Cardiac muscle cell (in vitro differentiated cells and primary cell): ENCODE results near the gene PCDHGA4. TPM values are rescaled to one million over a fixed set of nuclear protein-coding genes. Genes with fewer than 3 reads are reported as not detected.
"Not testable (repeated sequence)": the region's sequence is repeated elsewhere in the genome, so short reads cannot be mapped to it uniquely, and the experiment has no call there.

Experiments
- DNase-seq, 2 donors: peaks; one replicate each; pipeline versions ENCODE4 v3.0.0 to v3.0.0-alpha.2; 2010 to 2017; ENCODE audit warnings: low read depth in 1 of 2, low spot score in 1 of 2
- H3K27ac ChIP-seq: fragments of 200-600 bp; sonication (generic); 2 replicates; pipeline ENCODE4 v1.5.1; 2016
- H3K27me3 ChIP-seq: fragments of 200-600 bp; sonication (generic); 2 replicates; pipeline ENCODE4 v1.6.0; 2016; ENCODE audit warnings: control low read depth
- H3K36me3 ChIP-seq: fragments of 200-600 bp; sonication (generic); 2 replicates; pipeline ENCODE4 v1.5.1; 2016; ENCODE audit warnings: control low read depth
- H3K4me1 ChIP-seq: fragments of 200-600 bp; sonication (generic); 2 replicates; pipeline ENCODE4 v1.8.1; 2017; ENCODE audit warnings: low read depth, mild to moderate bottlenecking, mixed run types
- H3K4me3 ChIP-seq: fragments of 200-600 bp; sonication (generic); 2 replicates; pipeline ENCODE4 v1.5.1; 2016; ENCODE audit warnings: mild to moderate bottlenecking
- H3K9me3 ChIP-seq: fragments of 200-600 bp; sonication (generic); 2 replicates; pipeline ENCODE4 v1.5.1; 2017; ENCODE audit warnings: low read depth, mild to moderate bottlenecking, control low read depth
- CTCF ChIP-seq: IDR thresholded peaks from 2 replicates; pipeline ENCODE4 v1.5.1; 2012; ENCODE audit warnings: low read depth, mild to moderate bottlenecking, low read length
- polyA plus RNA-seq: library from polyadenylated mRNA; unstranded; fragments of >200 nt; fragmentation: Nextera tagmentation; extraction: Ambion mirVana; gene quantifications from 2 replicates; pipeline ENCODE4 v1.2.1, GENCODE V29; 2016
- total RNA-seq: library from RNA; depleted of rRNA; stranded (reverse); fragments of >200 nt; gene quantifications from 2 replicates; pipeline ENCODE4 v1.2.3, GENCODE V29; 2016

Gene PCDHGA4
- total and polyA plus RNA-seq, 2 experiments from 2014 or later = 0.20 to 1.5 TPM

DNA sequence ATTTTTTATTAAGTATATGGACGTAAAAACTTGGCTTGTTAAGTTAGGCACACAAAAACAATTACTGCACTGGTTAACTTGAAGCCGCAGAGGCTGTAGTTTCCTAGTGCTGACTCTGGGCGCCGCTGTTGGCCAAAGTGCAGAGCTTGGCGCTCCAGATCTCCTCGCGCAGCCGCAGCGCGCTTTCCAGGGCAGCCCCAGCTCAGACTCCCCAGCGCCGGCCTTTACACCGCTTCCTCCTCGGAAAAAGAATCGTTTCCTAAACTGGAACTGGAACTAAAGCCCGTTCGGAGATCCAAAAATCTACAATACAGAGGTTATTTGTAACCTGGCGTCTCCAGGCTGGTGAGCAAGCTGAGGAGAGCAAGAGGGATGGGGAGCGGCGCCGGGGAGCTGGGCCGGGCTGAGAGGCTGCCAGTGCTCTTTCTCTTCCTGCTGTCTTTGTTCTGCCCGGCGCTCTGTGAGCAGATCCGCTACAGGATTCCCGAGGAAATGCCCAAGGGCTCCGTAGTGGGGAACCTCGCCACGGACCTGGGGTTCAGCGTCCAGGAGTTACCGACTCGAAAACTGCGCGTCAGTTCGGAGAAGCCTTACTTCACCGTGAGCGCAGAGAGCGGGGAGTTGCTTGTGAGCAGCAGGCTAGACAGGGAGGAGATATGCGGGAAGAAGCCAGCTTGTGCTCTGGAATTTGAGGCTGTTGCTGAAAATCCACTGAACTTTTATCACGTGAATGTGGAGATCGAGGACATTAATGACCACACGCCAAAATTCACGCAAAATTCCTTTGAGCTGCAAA lies 43.1 kb downstream of the PCDHGA4 start, which contains the start of gene PCDHGB5:
Gene PCDHGB5, plus strand, starts transcription at position 192 of the 796 bp plus-strand sequence. Its CDS starts 181 bp downstream, at position 373.
- H3K27me3 ChIP-seq, H3K4me3 ChIP-seq, H3K27ac ChIP-seq, H3K36me3 ChIP-seq, H3K9me3 ChIP-seq, H3K4me1 ChIP-seq: not testable (repeated sequence)
- TF ChIP-seq CTCF = peak; percentile 58
- peak in 1 of 2 donors; percentile 60 for DNase-seq

GRCh38 chr5:141398608-141399007 lies 43.8 kb downstream of the PCDHGA4 start:
- no peaks in the 10 kb centered on the region for H3K27me3 ChIP-seq
- DNase-seq = no peak
- no peaks in the 10 kb centered on the region for H3K9me3 ChIP-seq
- H3K27ac ChIP-seq = no peak overlapping the region
- no peaks in the 10 kb centered on the region for H3K4me1 ChIP-seq
- no peak for TF ChIP-seq CTCF
- no peak overlapping the region for H3K4me3 ChIP-seq
- no peaks in the 10 kb centered on the region for H3K36me3 ChIP-seq

DNA sequence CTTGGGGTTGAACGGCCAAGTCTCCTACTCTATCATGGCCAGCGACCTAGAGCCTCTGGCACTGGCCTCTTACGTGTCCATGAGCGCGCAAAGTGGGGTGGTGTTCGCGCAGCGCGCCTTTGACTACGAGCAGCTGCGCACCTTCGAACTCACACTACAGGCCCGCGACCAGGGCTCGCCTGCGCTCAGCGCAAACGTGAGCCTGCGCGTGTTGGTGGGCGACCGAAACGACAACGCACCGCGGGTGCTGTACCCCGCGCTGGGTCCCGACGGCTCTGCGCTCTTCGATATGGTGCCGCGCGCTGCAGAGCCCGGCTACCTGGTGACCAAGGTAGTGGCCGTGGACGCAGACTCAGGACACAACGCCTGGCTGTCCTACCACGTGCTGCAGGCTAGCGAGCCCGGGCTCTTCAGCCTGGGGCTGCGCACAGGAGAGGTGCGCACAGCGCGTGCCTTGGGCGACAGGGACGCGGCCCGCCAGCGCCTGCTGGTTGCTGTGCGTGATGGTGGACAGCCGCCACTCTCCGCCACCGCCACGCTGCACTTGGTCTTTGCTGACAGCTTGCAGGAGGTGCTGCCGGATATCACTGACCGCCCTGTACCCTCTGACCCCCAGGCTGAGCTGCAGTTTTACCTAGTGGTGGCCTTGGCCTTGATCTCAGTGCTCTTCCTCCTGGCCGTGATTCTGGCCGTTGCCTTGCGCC lies 44.9 kb downstream of the PCDHGA4 start:
- H3K4me3 ChIP-seq = no peak overlapping the region
- TF ChIP-seq CTCF = no peak
- H3K36me3 ChIP-seq = no peaks in the 10 kb centered on the region

GRCh38 chr5:141402553-141403243 lies 47.9 kb downstream of the PCDHGA4 start, which contains the start of gene PCDHGA9:
Gene PCDHGA9, plus strand, starts transcription at chr5:141402778. Its CDS starts 175 bp downstream, at chr5:141402953.
- peak; percentile 39 for TF ChIP-seq CTCF
- Histone ChIP-seq H3K4me3 (no peak within 1 kb of the TSS), H3K4me1 (no peaks in the 10 kb centered on the region), H3K9me3 (no peaks in the 10 kb centered on the region), H3K27ac (no peak within 1 kb of the TSS), H3K27me3 (no peaks in the 10 kb centered on the region), H3K36me3 (no peaks in the 10 kb centered on the region)
- peak in 1 of 2 donors; percentile 49 for DNase-seq

More for the DNA sequence above, 44.9 kb downstream of the PCDHGA4 start:
- no peak for DNase-seq
- Histone ChIP-seq H3K27me3 (no peaks in the 10 kb centered on the region), H3K9me3 (no peaks in the 10 kb centered on the region), H3K27ac (no peak overlapping the region), H3K4me1 (no peaks in the 10 kb centered on the region)

DNA sequence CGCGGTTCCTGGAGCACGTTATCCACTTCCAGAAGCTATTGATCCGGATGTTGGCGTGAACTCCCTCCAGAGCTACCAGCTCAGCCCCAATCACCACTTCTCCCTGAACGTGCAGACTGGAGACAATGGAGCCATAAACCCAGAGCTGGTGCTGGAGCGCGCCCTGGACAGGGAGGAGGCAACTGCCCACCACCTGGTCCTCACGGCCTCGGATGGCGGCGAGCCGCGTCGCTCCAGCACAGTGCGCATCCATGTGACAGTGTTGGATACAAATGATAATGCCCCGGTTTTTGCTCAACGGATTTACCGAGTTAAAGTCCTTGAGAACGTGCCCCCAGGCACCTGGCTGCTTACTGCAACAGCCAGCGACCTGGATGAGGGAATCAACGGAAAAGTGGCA lies 48.6 kb downstream of the PCDHGA4 start:
- Histone ChIP-seq H3K27me3 (no peaks in the 10 kb centered on the region), H3K9me3 (no peaks in the 10 kb centered on the region), H3K27ac (no peak overlapping the region), H3K4me1 (no peaks in the 10 kb centered on the region), H3K36me3 (no peaks in the 10 kb centered on the region), H3K4me3 (no peak overlapping the region)
- no peak for TF ChIP-seq CTCF
- DNase-seq = no peak
